GM23338 (cell line): ENCODE measurements around the gene GALC. TPM values are rescaled to one million over a fixed set of nuclear protein-coding genes. Genes with fewer than 3 reads are reported as not detected.

ENCODE experiments used
- ATAC-seq: fragments of 200-7000 bp; cut with Tn5 transposase; 3 replicates; pipeline ENCODE4 v1.9.1; 2020
- DNase-seq: peaks from one replicate; pipeline ENCODE4 v3.0.0-alpha.2; 2015; ENCODE audit warnings: low spot score
- H2AFZ ChIP-seq: fragments of 200-600 bp; sonication (generic); 2 replicates; pipeline ENCODE4 v1.8.0; 2016; ENCODE audit warnings: antibody characterized with exemption, mild to moderate bottlenecking, moderate library complexity
- H3F3A ChIP-seq: fragments of 200-600 bp; sonication (generic); replicated peaks from 2 replicates; pipeline ENCODE4 v1.8.0; 2017; ENCODE audit warnings: antibody characterized with exemption, mixed run types, low read depth
- H3K27ac ChIP-seq: fragments of 200-600 bp; sonication (generic); 2 replicates; pipeline ENCODE4 v1.6.1; 2016; ENCODE audit warnings: low read depth
- H3K27me3 ChIP-seq: fragments of 200-600 bp; sonication (generic); 2 replicates; pipeline ENCODE4 v1.8.0; 2016; ENCODE audit warnings: mild to moderate bottlenecking, mixed run types, moderate library complexity; ENCODE audit not compliant: insufficient read depth
- H3K36me3 ChIP-seq: fragments of 200-600 bp; sonication (generic); 2 replicates; pipeline ENCODE4 v1.8.0; 2016; ENCODE audit warnings: mild to moderate bottlenecking; ENCODE audit not compliant: insufficient read depth
- H3K4me1 ChIP-seq: fragments of 200-600 bp; sonication (generic); 2 replicates; pipeline ENCODE4 v1.8.0; 2016; ENCODE audit warnings: mild to moderate bottlenecking, moderate library complexity; ENCODE audit not compliant: insufficient read depth
- H3K4me2 ChIP-seq: fragments of 200-600 bp; sonication (generic); 2 replicates; pipeline ENCODE4 v1.7.1; 2017; ENCODE audit warnings: mixed run types
- H3K4me3 ChIP-seq: fragments of 200-600 bp; sonication (generic); 2 replicates; pipeline ENCODE4 v1.6.1; 2016; ENCODE audit warnings: mixed run types
- H3K79me2 ChIP-seq: fragments of 200-600 bp; sonication (generic); replicated peaks from 2 replicates; pipeline ENCODE4 v1.8.0; 2017; ENCODE audit warnings: mild to moderate bottlenecking; ENCODE audit not compliant: insufficient read depth
- H3K9me2 ChIP-seq: fragments of 200-600 bp; sonication (generic); 2 replicates; pipeline ENCODE4 v1.8.0; 2017; ENCODE audit not compliant: insufficient read depth
- H4K20me1 ChIP-seq: fragments of 200-600 bp; sonication (generic); replicated peaks from 2 replicates; pipeline ENCODE4 v1.8.0; 2017; ENCODE audit warnings: mild to moderate bottlenecking; ENCODE audit not compliant: insufficient read depth
- H3K27ac Mint-ChIP-seq: 2 replicates; pipeline ENCODE4 v1.8.0; 2020; ENCODE audit warnings: inconsistent platforms, mild to moderate bottlenecking, moderate library complexity, mixed read lengths
- H3K27me3 Mint-ChIP-seq: 3 replicates; pipeline ENCODE4 v1.8.0; 2022; ENCODE audit warnings: low read depth, mild to moderate bottlenecking, moderate library complexity, mixed read lengths, inconsistent platforms; ENCODE audit not compliant: insufficient read depth, poor library complexity
- H3K36me3 Mint-ChIP-seq: 3 replicates; pipeline ENCODE4 v1.8.0; 2021; ENCODE audit warnings: low read depth, mild to moderate bottlenecking, inconsistent platforms, moderate library complexity, mixed read lengths
- H3K4me1 Mint-ChIP-seq: 3 replicates; pipeline ENCODE4 v1.8.0; 2020; ENCODE audit warnings: mild to moderate bottlenecking, inconsistent platforms, mixed read lengths
- H3K4me3 Mint-ChIP-seq: 3 replicates; pipeline ENCODE4 v1.8.0; 2021; ENCODE audit warnings: moderate library complexity, mild to moderate bottlenecking, inconsistent platforms, mixed read lengths
- H3K9me3 Mint-ChIP-seq: 3 replicates; pipeline ENCODE4 v1.8.0; 2020; ENCODE audit warnings: moderate library complexity, mild to moderate bottlenecking, inconsistent platforms, mixed read lengths
- CREB1 ChIP-seq: fragments of 250-450 bp; sonication (Bioruptor Pico); IDR thresholded peaks from 2 replicates; pipeline ENCODE4 v1.5.0; 2020; ENCODE audit warnings: low read depth, mild to moderate bottlenecking, moderate library complexity
- EZH2 ChIP-seq: fragments of 200-600 bp; sonication (generic); IDR thresholded peaks from one replicate; pipeline ENCODE4 v1.8.0; 2017; ENCODE audit warnings: antibody characterized with exemption, mild to moderate bottlenecking, low read depth; ENCODE audit not compliant: unreplicated experiment
- EZH2phosphoT487 ChIP-seq: fragments of 200-600 bp; sonication (generic); IDR thresholded peaks from one replicate; pipeline ENCODE4 v1.8.1; 2018; ENCODE audit warnings: antibody characterized with exemption; ENCODE audit not compliant: unreplicated experiment
- JUNB ChIP-seq: IDR thresholded peaks from one replicate; pipeline ENCODE4 v1.6.1; 2016; ENCODE audit warnings: antibody characterized with exemption; ENCODE audit not compliant: unreplicated experiment
- NANOG ChIP-seq: IDR thresholded peaks from 2 replicates; pipeline ENCODE4 v1.6.1; 2016; ENCODE audit warnings: antibody characterized with exemption, borderline replicate concordance
- POLR2AphosphoS5 ChIP-seq: IDR thresholded peaks from 2 replicates; pipeline ENCODE4 v1.6.1; 2016; ENCODE audit warnings: antibody characterized with exemption, low read depth
- STAT1 ChIP-seq: IDR thresholded peaks from one replicate; pipeline ENCODE4 v1.6.1; 2016; ENCODE audit warnings: antibody characterized with exemption; ENCODE audit not compliant: unreplicated experiment
- ZNF114 ChIP-seq: fragments of 250-450 bp; sonication (Bioruptor Pico); IDR thresholded peaks from 2 replicates; pipeline ENCODE4 v1.5.0; 2020; ENCODE audit warnings: mild to moderate bottlenecking, moderate library complexity
- ZNF331 ChIP-seq: fragments of 250-450 bp; sonication (Bioruptor Pico); IDR thresholded peaks from 2 replicates; pipeline ENCODE4 v1.5.0; 2020; ENCODE audit warnings: low read depth, mild to moderate bottlenecking, moderate library complexity
- polyA plus RNA-seq: library from polyadenylated mRNA; unstranded; fragments of >200 nt; fragmentation: Nextera tagmentation; extraction: Ambion mirVana; gene quantifications from 2 replicates; pipeline ENCODE4 v1.2.1, GENCODE V29; 2016
- total RNA-seq: library from RNA; depleted of rRNA; stranded (reverse); fragments of >200 nt; shearing (Covaris generic); gene quantifications from 2 replicates; pipeline ENCODE4 v1.2.3, GENCODE V29; 2014
- TF ChIP-seq, protein P1 (sequence below), 2 experiments: fragments of 200-600 bp in 1 of 2; sonication (generic) in 1 of 2; conservative IDR thresholded peaks; 2 replicates each; pipeline versions ENCODE4 v1.5.1 to v1.6.1; 2016 to 2017; ENCODE audit warnings: antibody characterized with exemption in 2 of 2, low read depth in 2 of 2, mild to moderate bottlenecking in 2 of 2, moderate library complexity in 1 of 2
- TF ChIP-seq, protein P2 (sequence below): IDR thresholded peaks from one replicate; pipeline ENCODE4 v1.6.1; 2018; ENCODE audit warnings: antibody characterized with exemption; ENCODE audit not compliant: unreplicated experiment
- TF ChIP-seq, protein P3 (sequence below): fragments of 250-450 bp; sonication (Bioruptor Pico); IDR thresholded peaks from 2 replicates; pipeline ENCODE4 v1.5.0; 2020; ENCODE audit warnings: mild to moderate bottlenecking, moderate library complexity
- TF ChIP-seq, protein P4 (sequence below): IDR thresholded peaks from 2 replicates; pipeline ENCODE4 v1.6.1; 2016; ENCODE audit warnings: antibody characterized with exemption

GALC gene
- total and polyA plus RNA-seq, 2 experiments from 2014 or later = 3.4 to 12.9 TPM

DNA sequence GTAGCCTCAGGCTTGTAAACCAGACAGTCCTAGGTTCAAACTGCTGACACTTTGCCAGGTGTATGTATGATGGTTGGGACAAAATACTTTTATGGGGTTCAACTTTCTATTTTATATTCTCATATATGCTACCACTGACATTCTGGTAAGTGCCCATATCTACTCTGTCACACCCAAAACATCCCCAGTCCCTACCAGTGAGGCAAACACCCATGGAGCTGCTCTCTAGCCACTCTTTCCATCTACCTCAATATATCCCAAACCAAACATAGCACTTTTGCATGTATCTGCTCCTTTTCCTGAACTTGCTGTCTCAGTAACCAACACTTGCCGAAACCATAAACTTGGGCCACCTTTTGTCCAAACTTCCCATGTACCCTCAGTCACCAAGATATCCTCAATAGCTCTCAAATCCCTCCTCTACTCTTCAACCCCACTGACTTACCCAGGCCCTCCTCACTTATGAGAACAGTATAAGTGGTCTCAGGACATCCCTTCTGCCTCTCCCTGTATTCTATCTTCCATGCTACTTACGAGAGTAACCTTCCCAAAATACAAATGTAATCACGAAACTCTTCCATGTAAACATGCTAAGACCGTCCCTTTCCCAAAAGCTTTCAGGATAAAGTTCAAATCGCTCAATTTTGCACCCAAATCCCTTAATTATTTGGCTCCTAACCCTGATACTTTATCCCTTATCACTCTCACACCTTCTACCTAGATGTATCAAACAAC is 3.6 kb downstream of the GALC start:
- no peak overlapping the region for H3K27ac Mint-ChIP-seq
- no peak overlapping the region for H3K27ac ChIP-seq
- no peaks in the 10 kb centered on the region for H3K79me2 ChIP-seq
- TF ChIP-seq NANOG (no peak), STAT1 (no peak), EZH2 (no peak), ZNF331 (CRISPR knock-in tag) (no peak), CREB1 (CRISPR knock-in tag) (no peak), POLR2AphosphoS5 (no peak), ZNF114 (CRISPR knock-in tag) (no peak), JUNB (no peak), EZH2phosphoT487 (no peak)
- TF ChIP-seq, protein P1, sequence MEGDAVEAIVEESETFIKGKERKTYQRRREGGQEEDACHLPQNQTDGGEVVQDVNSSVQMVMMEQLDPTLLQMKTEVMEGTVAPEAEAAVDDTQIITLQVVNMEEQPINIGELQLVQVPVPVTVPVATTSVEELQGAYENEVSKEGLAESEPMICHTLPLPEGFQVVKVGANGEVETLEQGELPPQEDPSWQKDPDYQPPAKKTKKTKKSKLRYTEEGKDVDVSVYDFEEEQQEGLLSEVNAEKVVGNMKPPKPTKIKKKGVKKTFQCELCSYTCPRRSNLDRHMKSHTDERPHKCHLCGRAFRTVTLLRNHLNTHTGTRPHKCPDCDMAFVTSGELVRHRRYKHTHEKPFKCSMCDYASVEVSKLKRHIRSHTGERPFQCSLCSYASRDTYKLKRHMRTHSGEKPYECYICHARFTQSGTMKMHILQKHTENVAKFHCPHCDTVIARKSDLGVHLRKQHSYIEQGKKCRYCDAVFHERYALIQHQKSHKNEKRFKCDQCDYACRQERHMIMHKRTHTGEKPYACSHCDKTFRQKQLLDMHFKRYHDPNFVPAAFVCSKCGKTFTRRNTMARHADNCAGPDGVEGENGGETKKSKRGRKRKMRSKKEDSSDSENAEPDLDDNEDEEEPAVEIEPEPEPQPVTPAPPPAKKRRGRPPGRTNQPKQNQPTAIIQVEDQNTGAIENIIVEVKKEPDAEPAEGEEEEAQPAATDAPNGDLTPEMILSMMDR (conservative IDR thresholded peaks at IDR 0.05; ENCODE audit: low read depth in 2 of 2) = no peak
- TF ChIP-seq, protein P2, sequence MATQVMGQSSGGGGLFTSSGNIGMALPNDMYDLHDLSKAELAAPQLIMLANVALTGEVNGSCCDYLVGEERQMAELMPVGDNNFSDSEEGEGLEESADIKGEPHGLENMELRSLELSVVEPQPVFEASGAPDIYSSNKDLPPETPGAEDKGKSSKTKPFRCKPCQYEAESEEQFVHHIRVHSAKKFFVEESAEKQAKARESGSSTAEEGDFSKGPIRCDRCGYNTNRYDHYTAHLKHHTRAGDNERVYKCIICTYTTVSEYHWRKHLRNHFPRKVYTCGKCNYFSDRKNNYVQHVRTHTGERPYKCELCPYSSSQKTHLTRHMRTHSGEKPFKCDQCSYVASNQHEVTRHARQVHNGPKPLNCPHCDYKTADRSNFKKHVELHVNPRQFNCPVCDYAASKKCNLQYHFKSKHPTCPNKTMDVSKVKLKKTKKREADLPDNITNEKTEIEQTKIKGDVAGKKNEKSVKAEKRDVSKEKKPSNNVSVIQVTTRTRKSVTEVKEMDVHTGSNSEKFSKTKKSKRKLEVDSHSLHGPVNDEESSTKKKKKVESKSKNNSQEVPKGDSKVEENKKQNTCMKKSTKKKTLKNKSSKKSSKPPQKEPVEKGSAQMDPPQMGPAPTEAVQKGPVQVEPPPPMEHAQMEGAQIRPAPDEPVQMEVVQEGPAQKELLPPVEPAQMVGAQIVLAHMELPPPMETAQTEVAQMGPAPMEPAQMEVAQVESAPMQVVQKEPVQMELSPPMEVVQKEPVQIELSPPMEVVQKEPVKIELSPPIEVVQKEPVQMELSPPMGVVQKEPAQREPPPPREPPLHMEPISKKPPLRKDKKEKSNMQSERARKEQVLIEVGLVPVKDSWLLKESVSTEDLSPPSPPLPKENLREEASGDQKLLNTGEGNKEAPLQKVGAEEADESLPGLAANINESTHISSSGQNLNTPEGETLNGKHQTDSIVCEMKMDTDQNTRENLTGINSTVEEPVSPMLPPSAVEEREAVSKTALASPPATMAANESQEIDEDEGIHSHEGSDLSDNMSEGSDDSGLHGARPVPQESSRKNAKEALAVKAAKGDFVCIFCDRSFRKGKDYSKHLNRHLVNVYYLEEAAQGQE = no peak
- TF ChIP-seq, protein P3, sequence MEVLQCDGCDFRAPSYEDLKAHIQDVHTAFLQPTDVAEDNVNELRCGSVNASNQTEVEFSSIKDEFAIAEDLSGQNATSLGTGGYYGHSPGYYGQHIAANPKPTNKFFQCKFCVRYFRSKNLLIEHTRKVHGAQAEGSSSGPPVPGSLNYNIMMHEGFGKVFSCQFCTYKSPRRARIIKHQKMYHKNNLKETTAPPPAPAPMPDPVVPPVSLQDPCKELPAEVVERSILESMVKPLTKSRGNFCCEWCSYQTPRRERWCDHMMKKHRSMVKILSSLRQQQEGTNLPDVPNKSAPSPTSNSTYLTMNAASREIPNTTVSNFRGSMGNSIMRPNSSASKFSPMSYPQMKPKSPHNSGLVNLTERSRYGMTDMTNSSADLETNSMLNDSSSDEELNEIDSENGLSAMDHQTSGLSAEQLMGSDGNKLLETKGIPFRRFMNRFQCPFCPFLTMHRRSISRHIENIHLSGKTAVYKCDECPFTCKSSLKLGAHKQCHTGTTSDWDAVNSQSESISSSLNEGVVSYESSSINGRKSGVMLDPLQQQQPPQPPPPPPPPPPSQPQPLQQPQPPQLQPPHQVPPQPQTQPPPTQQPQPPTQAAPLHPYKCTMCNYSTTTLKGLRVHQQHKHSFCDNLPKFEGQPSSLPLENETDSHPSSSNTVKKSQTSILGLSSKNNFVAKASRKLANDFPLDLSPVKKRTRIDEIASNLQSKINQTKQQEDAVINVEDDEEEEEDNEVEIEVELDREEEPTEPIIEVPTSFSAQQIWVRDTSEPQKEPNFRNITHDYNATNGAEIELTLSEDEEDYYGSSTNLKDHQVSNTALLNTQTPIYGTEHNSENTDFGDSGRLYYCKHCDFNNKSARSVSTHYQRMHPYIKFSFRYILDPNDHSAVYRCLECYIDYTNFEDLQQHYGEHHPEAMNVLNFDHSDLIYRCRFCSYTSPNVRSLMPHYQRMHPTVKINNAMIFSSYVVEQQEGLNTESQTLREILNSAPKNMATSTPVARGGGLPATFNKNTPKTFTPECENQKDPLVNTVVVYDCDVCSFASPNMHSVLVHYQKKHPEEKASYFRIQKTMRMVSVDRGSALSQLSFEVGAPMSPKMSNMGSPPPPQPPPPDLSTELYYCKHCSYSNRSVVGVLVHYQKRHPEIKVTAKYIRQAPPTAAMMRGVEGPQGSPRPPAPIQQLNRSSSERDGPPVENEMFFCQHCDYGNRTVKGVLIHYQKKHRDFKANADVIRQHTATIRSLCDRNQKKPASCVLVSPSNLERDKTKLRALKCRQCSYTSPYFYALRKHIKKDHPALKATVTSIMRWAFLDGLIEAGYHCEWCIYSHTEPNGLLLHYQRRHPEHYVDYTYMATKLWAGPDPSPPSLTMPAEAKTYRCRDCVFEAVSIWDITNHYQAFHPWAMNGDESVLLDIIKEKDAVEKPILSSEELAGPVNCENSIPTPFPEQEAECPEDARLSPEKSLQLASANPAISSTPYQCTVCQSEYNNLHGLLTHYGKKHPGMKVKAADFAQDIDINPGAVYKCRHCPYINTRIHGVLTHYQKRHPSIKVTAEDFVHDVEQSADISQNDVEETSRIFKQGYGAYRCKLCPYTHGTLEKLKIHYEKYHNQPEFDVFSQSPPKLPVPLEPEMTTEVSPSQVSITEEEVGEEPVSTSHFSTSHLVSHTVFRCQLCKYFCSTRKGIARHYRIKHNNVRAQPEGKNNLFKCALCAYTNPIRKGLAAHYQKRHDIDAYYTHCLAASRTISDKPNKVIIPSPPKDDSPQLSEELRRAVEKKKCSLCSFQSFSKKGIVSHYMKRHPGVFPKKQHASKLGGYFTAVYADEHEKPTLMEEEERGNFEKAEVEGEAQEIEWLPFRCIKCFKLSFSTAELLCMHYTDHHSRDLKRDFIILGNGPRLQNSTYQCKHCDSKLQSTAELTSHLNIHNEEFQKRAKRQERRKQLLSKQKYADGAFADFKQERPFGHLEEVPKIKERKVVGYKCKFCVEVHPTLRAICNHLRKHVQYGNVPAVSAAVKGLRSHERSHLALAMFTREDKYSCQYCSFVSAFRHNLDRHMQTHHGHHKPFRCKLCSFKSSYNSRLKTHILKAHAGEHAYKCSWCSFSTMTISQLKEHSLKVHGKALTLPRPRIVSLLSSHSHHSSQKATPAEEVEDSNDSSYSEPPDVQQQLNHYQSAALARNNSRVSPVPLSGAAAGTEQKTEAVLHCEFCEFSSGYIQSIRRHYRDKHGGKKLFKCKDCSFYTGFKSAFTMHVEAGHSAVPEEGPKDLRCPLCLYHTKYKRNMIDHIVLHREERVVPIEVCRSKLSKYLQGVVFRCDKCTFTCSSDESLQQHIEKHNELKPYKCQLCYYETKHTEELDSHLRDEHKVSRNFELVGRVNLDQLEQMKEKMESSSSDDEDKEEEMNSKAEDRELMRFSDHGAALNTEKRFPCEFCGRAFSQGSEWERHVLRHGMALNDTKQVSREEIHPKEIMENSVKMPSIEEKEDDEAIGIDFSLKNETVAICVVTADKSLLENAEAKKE (CRISPR knock-in tag) = no peak
- TF ChIP-seq, protein P4, sequence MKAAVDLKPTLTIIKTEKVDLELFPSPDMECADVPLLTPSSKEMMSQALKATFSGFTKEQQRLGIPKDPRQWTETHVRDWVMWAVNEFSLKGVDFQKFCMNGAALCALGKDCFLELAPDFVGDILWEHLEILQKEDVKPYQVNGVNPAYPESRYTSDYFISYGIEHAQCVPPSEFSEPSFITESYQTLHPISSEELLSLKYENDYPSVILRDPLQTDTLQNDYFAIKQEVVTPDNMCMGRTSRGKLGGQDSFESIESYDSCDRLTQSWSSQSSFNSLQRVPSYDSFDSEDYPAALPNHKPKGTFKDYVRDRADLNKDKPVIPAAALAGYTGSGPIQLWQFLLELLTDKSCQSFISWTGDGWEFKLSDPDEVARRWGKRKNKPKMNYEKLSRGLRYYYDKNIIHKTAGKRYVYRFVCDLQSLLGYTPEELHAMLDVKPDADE = no peak
- H3K4me3 ChIP-seq = no peak overlapping the region
- no peaks in the 10 kb centered on the region for H3K36me3 ChIP-seq
- no peaks in the 10 kb centered on the region for H4K20me1 ChIP-seq
- H3K27me3 ChIP-seq = no peaks in the 10 kb centered on the region
- H3K4me2 ChIP-seq = no peak overlapping the region
- H3K9me3 Mint-ChIP-seq = no peaks in the 10 kb centered on the region; the same call in 2 of the 3 replicates
- H3K4me1 Mint-ChIP-seq = peaks cover 16% of the 10 kb centered on the region
- ATAC-seq = no peak
- 0 out of 2 replicates have a peak, but pooled peaks cover 2% of the 10 kb centered on the region for H3F3A ChIP-seq
- peaks cover 7% of the 10 kb centered on the region for H3K27me3 Mint-ChIP-seq
- peaks cover 5% of the 10 kb centered on the region; the same call in 1 of the 2 replicates for H3K4me1 ChIP-seq
- no peaks in the 10 kb centered on the region for H3K36me3 Mint-ChIP-seq
- DNase-seq = no peak
- no peaks in the 10 kb centered on the region; the same call in 1 of the 2 replicates for H3K9me2 ChIP-seq
- no peak overlapping the region for H2AFZ ChIP-seq
- H3K4me3 Mint-ChIP-seq = no peak overlapping the region
